Mucosa of gallbladder (tissue), 1 donor: ENCODE results near the gene SLC6A15. TPM values are rescaled to one million over a fixed set of nuclear protein-coding genes. Genes with fewer than 3 reads are reported as not detected.

ENCODE experiments used
- DNase-seq: peaks from one replicate; pipeline ENCODE4 v3.0.0-alpha.2; 2020; ENCODE audit warnings: low spot score
- total RNA-seq: library from RNA; stranded (reverse); gene quantifications from one replicate; pipeline ENCODE4 v1.2.1, GENCODE V29; 2021
- donor health status: DM: no; HTN: no; CAD: no.

The SLC6A15 gene
- total RNA-seq, 1 donor from 2014 or later: 0.12 TPM

DNA sequence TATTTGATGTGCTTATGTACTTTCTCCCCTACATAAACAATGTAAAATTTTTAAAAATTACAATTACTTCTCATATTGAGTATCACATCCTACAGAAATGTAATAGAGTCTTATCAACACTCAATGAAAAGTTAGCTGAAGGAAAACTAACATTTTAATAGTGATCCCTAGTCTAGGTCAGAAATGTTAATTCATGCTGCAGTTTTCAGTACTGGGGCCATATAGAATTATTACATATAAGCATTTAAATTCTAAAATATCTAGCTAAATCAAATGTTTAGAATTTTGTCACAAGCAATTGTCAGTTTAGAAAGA, 37.8 kb downstream of the SLC6A15 start:
- DNase-seq: no peak

DNA sequence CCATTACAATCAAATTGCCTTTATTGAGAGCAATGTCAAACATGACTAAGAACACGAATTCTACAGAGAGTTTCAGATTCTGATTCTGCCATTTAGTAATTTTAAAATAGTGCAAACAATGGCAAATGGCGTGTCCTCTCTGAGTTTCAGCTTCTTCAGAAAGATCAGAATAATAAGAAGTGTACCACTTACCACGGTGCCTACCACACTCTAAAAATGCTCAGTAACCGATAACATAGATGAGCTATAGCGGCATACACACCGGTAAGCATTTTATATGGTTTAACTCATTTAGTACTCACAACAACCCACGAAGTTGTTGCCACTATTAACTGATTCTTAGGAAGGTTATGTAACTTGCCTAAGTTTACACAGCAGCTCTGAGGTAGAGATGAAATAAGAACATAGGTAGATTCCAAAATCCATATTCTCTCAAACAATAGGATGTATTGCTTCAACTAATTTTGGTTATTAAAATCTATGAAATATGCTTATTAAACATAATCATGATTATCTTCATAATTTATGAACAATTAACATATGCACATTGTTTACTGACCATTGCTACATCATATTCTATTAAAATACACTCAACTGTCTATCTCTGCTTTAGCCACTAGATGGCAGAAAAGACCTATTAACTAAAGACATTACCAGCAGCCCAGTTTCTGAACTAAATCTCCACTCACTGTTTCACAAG, 38.3 kb downstream of the SLC6A15 start:
- no peak for DNase-seq

DNA sequence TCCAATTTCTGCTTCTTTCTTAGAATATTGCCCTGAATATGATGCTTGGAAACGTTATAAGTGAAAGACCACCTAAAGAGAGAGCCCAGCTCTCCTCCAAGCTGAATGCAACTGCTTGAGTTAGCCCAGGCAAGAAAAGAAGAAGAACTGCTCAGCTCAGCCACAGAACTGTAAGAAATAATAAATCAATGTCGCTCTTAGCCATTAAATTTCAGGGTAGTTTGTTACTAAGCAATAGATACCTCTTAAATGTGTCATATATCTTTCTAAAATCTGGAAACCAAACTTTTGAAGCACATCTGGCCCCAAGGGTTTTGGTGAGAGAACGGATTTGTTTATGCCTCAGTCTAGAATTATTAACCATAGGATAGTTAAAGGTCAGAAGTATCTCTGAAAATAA, 50.4 kb downstream of the SLC6A15 start:
- DNase-seq: no peak

DNA sequence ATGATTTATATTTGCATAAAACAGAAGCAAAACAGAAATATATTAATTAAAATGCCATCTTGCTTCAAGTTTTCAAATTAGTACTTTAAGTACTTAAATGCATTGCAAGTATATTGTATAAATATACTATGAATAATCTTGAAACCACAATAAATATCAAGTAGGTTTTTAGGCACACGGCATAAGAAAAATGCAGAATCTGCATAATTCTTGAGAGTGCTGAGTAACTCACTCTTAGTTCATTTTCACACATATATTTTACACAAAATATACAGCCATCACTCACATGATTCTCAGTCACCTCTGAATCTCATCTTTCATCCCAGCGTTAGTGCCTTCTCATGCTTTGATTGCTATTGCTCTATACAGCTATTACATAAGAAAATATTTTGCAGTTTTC, 51.9 kb downstream of the SLC6A15 start:
- DNase-seq: no peak

DNA sequence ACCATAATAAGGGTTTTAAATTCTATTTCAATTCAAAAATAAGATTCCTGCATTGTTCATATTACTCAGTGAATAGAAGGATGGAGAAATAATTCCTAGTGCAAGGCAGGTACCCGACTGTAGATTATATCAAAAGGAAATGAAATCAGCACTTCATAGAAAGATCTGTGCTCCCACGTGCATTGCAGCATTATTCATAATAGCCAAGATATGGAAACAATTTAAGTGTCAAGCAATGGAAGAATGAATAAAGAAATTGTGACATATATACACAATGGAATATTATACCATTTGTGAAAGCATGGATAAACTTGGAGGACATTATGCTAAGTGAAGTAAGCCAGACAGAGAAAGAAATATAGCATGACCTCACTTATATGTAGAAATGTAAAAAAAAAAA, 53.8 kb downstream of the SLC6A15 start:
- DNase-seq: no peak

DNA sequence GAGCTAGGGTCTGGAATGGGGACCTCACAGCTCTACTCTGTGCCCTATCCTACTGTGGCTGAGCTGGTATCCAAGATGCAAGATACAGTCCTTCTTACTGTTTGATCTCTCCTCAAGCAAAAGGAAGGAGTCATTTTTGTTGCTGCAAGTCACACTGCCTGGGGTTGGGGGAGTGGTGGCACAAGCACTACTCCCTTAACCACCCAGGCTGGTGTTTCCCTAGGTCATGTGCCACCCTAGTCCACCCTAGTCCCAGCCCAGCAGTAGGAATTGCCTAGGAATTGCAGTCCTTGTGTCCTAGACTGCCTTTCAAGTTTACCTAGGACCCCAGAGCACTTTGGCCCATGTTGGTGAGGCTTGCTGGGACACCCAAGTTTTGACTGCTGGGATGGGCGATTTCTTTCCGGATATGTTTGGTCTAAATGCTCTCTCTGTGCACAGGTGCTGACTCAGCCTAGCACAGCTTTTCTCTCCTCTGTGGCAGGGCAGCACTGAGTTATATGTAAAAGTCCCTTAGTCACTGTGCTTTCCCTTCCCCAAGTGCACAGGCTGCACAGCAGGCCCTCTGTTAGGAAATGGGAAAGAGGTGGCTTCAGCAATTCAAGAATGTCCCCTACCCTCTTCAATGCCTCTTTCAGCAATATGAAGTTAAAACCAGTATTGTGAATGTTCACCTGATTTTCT, 54.9 kb downstream of the SLC6A15 start:
- no peak for DNase-seq

DNA sequence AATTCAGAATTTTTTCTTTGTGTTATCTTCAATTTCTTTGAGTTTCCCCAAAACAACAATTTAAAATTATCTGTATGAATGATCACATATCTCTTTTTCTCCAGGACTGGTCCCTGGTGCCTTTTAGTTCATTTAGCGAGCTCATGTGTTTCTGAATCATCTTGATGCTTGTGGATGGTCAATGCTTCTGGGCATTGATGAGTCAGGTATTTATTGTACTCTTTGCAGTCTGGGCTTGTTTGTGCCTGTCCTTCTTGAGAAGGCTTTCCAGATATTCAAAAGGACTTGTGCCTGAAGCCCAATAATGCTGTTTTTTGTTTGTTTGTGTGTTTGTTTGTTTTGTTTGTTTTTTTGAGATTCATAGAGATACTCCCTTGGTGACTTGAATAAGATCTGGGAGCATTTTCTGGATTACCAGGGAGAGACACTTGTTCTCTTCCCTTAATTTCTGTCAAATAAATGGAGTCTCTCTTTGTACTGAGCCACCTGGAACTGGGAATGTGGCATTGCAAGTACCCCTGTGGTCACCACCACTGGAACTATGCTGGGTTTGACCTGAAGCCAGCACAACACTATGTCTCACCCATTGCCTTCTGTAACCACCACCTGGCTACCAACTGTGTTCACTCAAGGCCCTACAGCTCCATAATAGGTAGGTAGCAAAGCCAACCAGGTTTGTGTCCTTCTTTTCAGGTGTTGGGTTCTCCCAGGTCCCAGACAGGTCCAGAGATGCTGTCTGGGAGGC, 56.3 kb downstream of the SLC6A15 start:
- DNase-seq: no peak

DNA sequence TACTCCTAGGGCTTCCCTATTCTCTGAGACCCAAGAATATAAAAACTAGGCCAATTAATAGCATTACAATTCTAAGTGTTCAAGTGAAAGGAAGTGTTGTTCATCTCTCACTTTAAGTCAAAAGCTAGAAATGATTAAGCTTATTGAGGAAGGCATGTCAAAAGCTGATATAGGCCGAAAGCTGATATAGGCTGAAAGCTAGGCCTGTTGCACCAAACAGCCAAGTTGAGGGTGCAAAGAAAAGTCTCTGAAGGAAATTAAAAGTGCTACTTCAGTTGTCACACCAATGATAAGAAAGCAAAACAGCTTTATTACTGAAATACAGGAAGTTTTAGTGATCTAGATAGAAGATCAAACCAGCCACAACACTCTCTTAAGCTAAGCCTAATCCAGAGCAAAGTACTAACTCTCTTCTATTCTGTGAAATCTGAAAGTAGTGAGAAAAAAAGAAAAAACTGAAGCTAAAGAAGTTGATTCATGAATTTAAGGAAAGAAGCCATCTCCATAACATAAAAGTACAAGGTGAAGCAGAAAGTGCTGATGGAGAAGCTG, 68.9 kb downstream of the SLC6A15 start:
- no peak for DNase-seq

DNA sequence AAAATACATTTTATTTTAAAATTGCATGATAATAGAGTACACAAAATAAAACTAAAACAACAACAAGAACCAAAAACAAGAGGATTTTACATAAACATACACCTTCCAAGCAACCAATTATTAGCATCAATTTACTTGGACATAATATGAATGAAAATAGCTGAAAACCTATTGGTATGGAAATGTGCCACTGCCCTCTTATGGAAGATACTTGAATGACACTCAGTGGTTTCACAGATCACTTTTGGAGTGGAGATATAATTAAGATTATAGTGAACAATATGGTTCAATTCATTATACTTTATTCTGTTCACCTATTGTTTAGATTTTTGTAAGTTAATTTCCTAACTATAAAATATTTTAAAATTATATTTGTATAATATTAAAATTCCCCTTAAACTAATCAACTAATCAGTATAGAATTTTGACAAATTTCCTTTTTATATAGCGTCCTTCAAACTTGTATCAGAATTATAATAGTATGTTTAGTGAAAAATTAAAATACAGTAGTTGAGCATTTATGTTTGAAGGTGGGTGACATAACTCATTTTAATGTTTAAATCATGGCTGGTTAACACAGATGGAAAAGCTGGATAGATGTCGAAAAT, 70.1 kb downstream of the SLC6A15 start:
- DNase-seq: no peak

DNA sequence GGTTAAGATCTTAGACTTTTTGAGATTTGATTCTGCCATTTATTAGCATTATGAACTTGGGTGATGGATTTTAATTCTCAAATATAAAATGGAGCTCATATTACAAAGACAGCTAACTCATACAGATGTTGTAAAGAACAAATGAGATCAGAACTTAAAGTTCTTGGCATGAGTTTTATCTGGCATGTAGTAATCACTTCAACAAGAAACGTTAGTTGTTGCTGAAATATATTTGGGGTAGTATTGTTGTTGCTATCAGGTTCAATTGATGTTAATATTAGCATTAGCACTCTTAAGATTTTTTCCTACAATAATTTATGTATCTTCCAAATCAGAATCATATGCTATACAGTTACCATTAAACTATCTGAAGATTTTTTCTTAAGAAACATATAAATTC, 71.0 kb downstream of the SLC6A15 start:
- DNase-seq: no peak

DNA sequence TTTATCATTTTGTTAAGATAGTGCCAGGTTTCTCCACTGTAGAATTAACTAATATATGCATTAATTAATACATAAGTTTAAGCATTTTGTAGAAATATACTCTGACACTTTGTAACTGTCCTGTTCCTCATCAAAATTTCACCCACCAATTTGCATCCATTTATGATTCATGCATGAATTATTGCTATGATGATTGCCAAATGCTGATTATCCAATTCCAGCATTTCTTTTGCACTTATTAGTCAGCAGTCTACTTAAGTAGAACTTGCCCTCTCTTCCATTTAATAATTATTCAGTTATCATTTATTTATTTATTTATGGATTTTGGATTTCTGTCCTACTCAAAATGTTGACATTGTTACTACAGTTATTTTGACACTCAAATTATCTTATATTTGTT, 72.2 kb downstream of the SLC6A15 start:
- no peak for DNase-seq

DNA sequence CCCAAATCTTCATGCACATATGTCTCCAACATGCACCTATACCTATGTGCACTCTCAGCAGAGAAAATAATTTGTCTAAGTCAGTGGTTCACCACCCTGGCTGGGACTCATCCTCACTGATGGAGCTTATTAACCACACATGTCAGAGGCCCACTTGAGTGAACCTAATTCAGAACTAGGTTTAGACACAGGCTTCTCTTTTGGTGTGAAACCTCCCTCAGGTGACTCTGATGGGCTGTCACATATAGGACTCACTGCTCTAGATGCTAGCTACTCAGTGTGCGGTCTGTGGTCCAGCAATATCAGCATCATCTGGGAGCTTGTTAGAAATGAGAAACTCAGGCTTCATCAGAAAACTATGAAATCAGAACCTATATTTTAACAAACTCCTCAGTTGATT, 85.7 kb downstream of the SLC6A15 start:
- DNase-seq: no peak

DNA sequence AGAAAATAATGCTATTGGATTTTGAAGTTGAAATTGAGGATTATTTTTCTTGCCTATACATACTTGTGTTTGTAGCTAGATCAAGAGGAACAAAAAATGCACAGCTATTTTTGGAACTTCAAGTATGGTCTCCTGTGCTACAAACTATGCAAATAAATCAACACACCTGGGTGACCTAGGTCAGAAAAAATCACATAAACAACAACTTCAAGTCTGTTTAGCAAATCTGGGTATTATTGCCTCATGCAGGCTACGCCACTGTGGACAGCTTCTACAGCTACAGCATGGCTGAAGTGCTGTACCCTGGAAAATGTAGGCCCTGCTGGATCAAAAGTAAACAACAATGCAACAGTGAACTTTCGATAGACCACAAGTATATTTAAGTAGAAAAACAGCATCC, 87.5 kb downstream of the SLC6A15 start:
- no peak for DNase-seq

DNA sequence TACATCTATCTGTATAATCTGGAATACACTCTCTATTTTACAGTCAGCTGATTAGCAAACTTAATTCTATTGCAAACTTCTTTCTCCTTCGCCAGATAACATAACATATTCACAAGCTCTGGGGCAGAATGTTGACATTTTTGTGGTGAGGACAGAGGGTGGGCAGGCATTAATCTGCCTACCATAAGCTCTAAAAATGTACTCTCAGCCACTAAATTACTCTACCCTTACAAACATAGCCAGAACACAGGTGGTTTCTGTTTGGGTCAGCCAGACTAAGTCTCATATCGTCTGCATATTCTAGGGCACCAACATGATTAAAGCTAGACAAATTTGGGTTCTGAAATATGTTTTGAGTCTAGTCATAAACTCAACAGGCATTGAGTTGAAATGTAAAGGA, 90.1 kb downstream of the SLC6A15 start:
- DNase-seq: no peak

DNA sequence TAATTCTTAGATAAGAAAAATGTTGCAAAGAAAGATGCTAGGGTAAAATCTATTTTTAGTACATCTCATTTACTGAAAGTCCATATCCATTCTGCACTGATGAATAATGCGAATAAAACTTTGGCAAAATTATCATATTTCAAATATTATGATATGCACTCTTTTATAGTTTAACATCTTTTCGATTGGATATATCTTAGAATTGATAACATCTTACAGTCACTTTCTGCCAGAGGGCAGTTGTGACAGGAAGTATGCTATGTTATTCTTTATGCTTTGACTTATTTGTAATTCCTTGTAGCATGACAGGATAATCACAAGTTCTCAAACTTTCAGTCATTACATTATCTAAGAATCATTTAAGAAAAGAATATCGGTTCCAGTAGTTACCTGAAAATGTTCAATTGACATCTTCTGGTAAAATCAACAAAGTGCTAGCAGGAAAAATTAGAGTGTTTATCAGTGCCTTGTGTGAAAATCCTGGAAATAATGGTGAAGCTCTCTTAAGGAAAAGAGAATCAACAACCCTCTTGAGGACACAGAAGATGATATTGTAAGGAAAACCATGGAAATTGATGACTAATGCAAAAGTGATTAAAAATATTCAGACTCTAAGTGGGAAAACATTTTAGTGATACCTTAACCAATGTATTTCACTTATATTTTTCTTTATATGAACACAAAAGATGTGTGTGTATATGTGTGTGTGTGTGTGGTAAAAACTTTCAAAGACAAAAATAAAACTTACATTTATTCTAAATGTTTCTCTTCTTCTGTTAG, 95.5 kb downstream of the SLC6A15 start:
- no peak for DNase-seq

DNA sequence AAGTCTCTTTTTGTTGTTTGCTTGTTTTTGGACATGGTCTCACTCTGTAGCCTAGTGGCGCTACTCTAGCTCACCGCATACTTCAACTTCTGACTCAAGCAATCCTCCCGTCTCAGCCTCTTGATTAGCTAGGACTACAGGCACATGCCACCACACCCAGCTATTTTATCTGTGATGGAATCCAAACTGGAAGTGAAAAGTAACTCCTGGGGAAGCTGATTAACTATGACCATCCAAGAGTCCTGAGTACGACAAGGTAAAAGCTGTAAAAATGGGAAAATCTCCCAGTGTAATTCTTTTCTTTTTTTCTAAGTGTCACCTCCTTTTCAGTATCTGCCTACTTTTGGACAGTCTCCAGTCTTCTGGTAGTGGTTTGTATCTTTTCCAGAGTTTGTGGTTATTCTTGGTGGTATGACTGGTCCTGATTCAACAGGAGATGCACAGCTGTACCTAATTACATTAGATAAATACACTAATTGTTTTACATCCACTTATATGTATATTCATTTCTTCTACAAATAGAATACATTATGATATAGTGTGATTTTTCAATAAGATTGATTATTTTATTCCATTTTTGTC, 97.8 kb downstream of the SLC6A15 start:
- DNase-seq: no peak

DNA sequence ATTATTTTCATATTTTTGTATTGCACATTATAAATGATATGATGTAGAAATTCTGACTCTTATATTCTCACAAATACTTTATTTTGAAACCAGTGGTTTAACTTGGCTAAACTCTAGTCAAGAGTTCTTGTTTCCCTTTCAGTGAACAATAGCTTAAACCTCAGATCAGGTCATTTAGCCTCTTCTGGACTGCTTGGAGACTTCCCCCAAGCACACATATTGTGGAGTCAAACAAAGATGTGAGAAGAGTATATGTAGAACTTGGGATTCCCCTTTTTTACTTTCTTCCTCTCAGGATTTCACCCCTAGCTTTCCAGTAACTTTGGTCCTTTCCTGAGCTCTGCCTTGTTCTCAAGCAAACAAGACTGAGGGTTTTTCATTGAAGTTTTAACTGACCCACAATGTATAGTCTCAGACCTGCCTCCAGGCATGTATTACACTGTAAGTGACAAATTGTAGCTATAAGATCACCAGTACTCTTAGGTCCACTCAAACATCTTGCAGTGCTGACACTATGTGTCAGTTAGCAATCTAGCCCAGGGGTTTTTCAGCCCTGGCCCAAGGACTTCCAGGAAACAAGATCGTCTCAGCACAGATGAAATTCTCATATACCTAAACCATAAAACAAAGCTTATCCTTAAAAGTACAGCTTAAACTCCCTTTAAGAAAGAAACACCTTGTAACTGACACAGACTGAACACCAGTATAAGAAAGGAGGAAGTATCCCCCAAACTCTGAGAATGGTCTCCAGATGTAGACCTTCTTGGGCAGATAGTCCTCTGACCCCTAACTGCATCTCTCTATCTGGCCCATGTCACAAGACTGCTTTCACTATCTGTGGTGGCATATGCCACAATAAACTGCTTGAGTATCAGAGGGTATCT, 98.6 kb downstream of the SLC6A15 start:
- no peak for DNase-seq

DNA sequence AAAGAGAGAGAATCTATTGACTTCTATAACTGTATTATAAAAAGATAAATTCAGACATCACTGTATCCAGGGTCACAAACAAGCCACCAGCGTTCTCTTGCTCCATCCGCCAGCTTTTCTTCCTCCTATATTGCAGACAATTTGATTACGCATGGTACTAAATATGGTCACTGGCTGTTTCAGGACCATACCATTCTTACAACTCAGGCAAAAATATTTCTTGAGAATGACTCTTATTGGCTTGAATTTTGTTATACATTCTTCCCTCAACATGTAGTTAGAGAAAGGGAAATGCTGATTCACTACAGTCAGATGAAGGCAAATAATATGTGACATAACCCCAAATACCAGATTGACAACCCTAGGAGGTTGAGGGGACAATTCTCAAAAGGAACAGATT, 101.3 kb downstream of the SLC6A15 start:
- no peak for DNase-seq

DNA sequence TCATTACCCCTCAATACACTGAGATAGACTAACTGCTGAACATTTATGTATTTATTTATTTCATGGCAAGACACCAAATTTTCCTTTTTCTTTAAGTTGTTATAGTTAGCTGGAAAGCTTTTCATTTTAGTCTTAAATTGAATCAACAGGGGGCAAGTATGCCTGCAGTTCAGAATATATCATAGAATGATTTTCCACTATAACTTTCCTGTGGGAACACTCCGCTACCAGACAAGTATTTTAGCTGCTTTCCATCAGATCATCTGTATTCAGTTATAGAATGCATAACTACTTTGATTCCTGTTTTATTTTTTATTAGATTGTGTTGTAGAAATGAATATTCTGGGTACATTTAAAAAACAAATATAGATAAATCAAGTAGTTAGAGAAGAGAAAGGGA, 102.0 kb downstream of the SLC6A15 start:
- DNase-seq: no peak
